SW 1271 (cell line): ENCODE measurements around the gene MAP3K9.
"Not testable (repeated sequence)": the region's sequence is repeated elsewhere in the genome, so short reads cannot be mapped to it uniquely, and the experiment has no call there.

Experiments
- DNase-seq, 2 experiments: peaks; one replicate each; lab custom pipeline; 2025; lab: John Stamatoyannopoulos, UW

The MAP3K9 gene

GRCh38 chr14:70809225-70810219 is at the start of gene MAP3K9:
Gene MAP3K9, minus strand, starts transcription at chr14:70809513. Its CDS starts 342 bp downstream, at chr14:70809171.
- peak; percentile 93 to 95 for DNase-seq

- no peak for DNase-seq
These were observed 49.3 kb upstream of the MAP3K9 start for GRCh38 chr14:70858641-70859040.

GRCh38 chr14:70857496-70857890 is 48.2 kb upstream of the MAP3K9 start:
- no peak for DNase-seq

DNA sequence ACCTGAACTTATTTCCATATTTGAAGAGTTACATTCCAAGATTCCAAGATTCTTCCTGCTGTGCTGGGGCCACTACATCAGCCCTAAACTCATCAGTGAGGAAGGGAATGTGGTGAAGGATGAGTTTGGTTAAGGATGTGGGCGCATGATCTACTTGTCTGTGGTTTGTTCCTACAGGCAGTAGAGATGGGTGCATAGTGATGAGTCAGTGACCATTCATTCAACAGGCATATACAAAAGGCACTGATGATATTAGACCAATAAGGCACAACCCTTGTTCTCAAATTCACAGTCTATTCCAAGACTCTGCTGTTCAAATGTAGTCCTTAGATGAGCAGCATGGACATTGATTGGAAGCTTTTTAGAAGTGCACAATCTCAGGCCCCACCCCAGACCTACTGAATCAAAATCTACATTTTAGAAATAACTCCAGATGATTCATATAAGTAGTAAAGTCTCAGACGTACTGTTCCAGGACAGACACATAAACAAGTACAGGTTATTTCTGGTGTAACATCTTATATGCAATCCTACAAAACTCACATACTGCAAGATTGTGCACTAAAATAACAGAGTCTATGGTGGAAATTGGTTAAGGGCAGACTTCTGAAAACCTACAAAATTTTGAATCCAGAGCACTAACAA is 47.7 kb upstream of the MAP3K9 start:
- peak in 1 of 2 experiments; percentile 28 for DNase-seq

DNA sequence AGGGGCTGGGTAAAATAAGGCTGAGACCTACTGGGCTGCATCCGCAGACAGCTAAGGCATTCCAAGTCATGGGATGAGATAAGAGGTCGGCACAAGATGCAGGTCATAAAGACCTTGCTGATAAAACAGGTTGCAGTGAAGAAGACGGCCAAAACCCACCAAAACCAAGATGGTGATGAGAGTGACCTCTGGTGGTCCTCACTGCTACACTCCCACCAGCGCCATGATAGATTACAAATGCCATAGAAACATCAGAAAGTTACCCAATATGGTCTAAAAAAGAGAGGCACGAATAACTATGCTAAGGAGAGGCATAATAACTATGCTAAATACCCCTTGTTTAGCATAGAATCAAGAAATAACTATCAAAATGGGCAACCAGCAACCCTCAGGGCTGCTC is 46.2 kb upstream of the MAP3K9 start:
- DNase-seq: no peak

DNA sequence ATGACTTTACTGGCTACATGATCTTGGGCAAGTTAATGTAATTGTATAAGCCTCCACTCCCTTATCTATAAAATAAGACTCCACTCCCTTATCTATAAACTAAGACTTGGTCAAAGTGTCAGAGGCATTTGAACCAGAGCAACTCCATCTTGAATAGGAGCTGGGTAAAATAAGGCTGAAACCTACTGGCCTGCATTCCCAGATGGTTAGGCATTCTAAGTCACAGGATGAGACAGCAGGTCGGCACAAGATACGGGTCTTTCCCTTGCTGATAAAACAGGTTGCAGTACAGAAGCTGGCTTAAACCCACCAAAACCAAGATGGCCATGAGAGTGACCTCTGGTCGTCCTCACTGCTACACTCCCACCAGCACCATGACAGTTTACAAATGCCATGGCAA is 44.3 kb upstream of the MAP3K9 start:
- not testable (repeated sequence) for DNase-seq

DNA sequence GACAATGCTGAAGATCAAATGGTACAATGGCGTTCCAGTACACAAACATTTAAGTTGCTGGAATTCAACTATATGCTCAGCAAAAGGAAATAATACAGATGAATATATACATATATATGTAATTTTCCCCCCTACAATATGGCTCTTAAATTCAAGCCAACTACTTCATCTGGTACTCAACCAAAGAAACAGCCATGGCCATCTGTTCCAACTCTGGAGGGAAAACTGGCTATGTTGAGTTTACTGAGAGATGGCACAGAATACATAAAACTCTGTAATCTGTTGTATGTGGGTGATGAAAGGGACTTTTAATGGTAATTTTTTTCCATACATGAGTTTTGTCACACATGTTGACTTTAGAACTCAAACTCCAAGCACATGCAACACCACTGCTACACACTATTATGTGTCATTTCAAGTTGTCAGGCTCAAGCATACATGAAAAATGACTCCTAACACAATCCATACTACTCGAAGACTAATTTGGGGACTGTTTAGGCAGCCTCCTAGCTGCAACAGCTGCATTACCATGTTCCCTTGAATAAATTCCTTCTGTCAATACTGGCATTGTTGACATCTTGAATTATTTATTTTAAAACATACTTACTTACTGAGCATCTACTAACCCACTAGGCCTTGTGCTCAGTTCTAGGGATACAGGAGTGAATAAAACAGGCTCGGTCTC is 38.2 kb upstream of the MAP3K9 start:
- no peak for DNase-seq

DNA sequence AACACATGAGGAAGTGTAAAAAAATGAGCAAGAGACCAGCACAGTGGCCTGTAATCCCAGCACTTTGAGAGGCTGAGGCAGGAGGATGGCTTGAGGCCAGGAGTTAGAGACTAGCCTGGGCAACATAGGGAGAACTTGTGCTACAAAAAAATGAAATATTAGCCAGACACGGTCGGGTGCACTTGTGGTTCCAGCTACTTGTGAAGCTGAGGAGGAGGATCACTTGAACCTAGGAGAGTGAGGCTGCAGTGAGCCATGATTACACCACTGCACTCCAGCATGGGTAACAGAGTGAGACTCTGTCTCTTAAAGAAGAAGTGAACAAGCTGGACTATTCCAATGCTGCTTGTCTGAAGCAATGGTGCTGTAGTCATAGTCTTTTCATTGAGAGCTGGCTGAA is 36.3 kb upstream of the MAP3K9 start:
- DNase-seq: no peak

GRCh38 chr14:70842851-70843462 is 33.6 kb upstream of the MAP3K9 start:
- no peak for DNase-seq

- DNase-seq: no peak
These were observed 28.8 kb upstream of the MAP3K9 start for GRCh38 chr14:70838076-70838475.

DNA sequence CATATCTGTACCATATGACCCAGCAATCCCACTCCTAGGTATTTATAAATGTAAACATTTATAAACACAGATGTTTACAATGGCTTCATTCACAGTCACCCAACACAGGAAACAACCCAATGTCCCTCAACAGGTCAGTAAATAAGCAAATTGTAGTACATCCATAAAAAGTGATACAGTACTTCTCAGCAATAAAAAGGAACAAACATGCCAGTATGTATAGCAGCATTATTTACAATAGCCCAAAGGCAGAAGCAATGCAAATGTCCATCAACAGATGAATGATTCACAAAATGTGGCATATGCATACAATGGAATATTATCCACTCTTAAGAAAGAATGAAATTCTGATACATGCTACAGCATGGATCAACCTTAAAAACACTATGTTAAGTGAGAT is 27.6 kb upstream of the MAP3K9 start:
- DNase-seq: no peak

DNA sequence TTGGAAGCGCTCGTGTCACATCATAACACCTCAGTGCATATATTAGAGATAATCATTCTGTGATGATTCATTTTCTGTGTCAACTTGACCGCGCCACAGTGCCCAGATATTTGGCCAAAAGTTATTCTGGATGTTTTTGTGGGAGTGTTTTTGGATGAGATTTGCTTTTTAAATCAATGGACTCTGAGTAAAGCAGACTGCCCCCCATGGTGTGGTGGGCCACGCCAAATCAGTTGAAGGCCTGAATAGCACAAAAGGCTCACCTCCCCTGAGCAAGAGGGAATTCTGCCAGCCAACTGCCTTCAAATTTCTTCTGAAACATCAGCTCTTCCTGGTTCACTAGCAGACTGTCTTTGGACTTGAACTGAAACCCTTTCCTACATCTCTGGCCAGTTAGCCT is 24.6 kb upstream of the MAP3K9 start:
- no peak for DNase-seq

- DNase-seq: no peak
These were observed 23.4 kb upstream of the MAP3K9 start for GRCh38 chr14:70832561-70833305.

GRCh38 chr14:70830998-70831781 is 21.9 kb upstream of the MAP3K9 start:
- DNase-seq: no peak

GRCh38 chr14:70828188-70828587 is 18.9 kb upstream of the MAP3K9 start:
- DNase-seq: no peak

GRCh38 chr14:70827752-70828151 is 18.4 kb upstream of the MAP3K9 start:
- DNase-seq: no peak

DNA sequence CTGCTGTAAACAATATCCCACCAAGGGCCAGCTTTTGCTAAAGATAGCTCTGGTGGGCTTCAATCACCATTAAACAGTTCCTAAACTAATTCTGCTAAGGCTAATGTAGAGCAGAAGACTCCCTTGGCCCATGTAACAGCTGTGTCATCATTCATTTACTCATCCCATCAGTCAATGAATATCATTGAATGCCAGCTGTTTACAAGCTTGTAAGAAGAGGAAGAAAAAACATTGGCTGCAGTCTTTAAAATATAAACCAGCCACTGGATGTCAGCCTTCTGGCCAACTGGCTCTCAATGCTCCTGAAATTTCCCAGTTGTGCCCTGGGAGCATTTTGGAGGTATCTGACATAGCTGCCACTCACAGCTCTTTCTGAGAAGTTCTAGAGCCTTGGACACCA is 18.0 kb upstream of the MAP3K9 start:
- peak in 1 of 2 experiments; percentile 15 for DNase-seq

DNA sequence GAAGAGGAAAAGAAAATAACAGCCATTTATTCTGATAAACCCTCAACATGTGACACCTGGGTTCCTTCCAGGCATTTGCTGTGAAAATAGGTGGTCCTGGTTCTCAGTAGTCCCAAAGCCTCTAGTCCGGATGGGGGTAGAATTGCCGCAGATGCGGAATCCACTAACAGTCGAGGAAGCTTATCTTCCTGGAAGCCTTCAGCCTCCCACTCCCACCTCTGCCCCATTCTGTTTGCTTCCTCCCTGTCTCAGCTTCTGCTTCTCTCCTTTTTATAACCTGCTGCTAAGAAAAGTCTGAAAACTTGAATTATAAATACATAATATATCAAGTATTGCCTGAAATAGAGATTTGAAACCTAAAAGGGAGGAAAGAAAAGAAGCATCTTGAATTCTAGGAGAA is 14.0 kb upstream of the MAP3K9 start:
- no peak for DNase-seq

GRCh38 chr14:70822530-70823185 is 13.3 kb upstream of the MAP3K9 start:
- DNase-seq: no peak
